Esophagus squamous epithelium (tissue), 5 donors: ENCODE data around the gene CYTIP. TPM values are rescaled to one million over a fixed set of nuclear protein-coding genes. Genes with fewer than 3 reads are reported as not detected.

Experiments
- DNase-seq: peaks from one replicate; lab custom pipeline; 2025; lab: John Stamatoyannopoulos, UW
- H3K27ac ChIP-seq, 4 donors: fragments of 200-600 bp; sonication (generic); one replicate each; pipeline ENCODE4 v1.5.1; 2016 to 2019; ENCODE audit warnings: mild to moderate bottlenecking in 1 of 4
- H3K27me3 ChIP-seq, 4 donors: fragments of 200-600 bp; sonication (generic); 1 replicate in 3 of 4; 2 replicates in 1 of 4; pipeline versions ENCODE4 v1.5.1 to v1.6.0; 2017 to 2021; ENCODE audit warnings: antibody characterized with exemption in 1 of 4
- H3K36me3 ChIP-seq, 3 donors: fragments of 200-600 bp; sonication (generic); one replicate each; pipeline ENCODE4 v1.5.1; 2016 to 2019
- H3K4me1 ChIP-seq, 3 donors: fragments of 200-600 bp; sonication (generic); one replicate each; pipeline ENCODE4 v1.5.1; 2017 to 2019
- H3K4me3 ChIP-seq, 4 donors: fragments of 200-600 bp; sonication (generic); 1 replicate in 3 of 4; 2 replicates in 1 of 4; pipeline ENCODE4 v1.5.1; 2016 to 2019; ENCODE audit warnings: mild to moderate bottlenecking in 2 of 4, moderate library complexity in 1 of 4
- H3K9me3 ChIP-seq, 3 donors: fragments of 200-600 bp; sonication (generic); one replicate each; pipeline ENCODE4 v1.5.1; 2016 to 2019
- POLR2A ChIP-seq, 4 donors: fragments of 450-650 bp; IDR thresholded peaks; one replicate each; pipeline ENCODE4 v1.6.1; 2017; ENCODE audit warnings: antibody characterized with exemption in 4 of 4, mild to moderate bottlenecking in 4 of 4, moderate library complexity in 3 of 4
- WGBS, 2 donors: methylation state at CpG; one replicate each; pipeline ENCODE4 v1.1.5; 2018; 5-methylcytosine and 5-hydroxymethylcytosine counted together
- intact Hi-C: fragments of 100-400 bp; cut with DNase I; formaldehyde crosslinking; loops from one replicate; pipeline ENCODE4 v1.15.0; 2022
- total RNA-seq, 4 donors: library from RNA; depleted of rRNA; stranded (reverse); fragments of >200 nt; gene quantifications; one replicate each; pipeline ENCODE4 v1.1.0, GENCODE V29; 2016
- TF ChIP-seq, protein P1 (sequence below), 6 experiments: fragments of 450-650 bp in 4 of 6; fragments of 200-600 bp in 2 of 6; sonication (generic) in 2 of 6; IDR thresholded peaks; one replicate each; pipeline ENCODE4 v1.5.1; 2016 to 2019; ENCODE audit warnings: antibody characterized with exemption in 6 of 6, mild to moderate bottlenecking in 4 of 6, moderate library complexity in 4 of 6
- donor health status: DM: yes; HTN: yes; CAD: no.

Gene CYTIP
- total RNA-seq, 4 donors from 2014 or later = 3.2 to 12.4 (median 3.6) TPM

DNA sequence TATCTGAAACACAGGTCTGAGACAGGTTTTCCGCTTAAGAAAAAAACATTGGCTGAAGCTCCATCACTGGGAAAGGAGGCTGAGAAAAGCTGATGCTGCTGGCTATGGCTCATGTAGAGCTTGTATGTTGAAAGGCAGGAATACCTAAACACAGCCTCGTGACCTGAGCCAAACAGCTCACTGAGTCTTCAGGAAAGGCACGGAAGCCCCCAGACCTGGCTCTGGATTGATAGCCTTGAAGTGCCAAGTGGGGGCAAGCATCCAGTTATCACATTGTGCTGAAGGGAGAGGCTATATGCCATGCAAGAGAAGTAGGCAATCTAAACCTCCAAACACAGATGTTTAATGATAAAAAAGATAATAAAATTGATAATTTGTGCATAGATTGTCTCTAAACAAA is 21.9 kb downstream of the CYTIP start:
- no peaks in the 10 kb centered on the region for H3K4me1 ChIP-seq
- H3K9me3 ChIP-seq = no peaks in the 10 kb centered on the region
- 77 to 78% methylated on average over 2 to 3 of the region's 3 CpGs for WGBS, 2 donors
- H3K36me3 ChIP-seq = no peaks in the 10 kb centered on the region
- DNase-seq = no peak
- no peak for TF ChIP-seq POLR2A (IDR thresholded peaks at IDR 0.05)
- TF ChIP-seq, protein P1, sequence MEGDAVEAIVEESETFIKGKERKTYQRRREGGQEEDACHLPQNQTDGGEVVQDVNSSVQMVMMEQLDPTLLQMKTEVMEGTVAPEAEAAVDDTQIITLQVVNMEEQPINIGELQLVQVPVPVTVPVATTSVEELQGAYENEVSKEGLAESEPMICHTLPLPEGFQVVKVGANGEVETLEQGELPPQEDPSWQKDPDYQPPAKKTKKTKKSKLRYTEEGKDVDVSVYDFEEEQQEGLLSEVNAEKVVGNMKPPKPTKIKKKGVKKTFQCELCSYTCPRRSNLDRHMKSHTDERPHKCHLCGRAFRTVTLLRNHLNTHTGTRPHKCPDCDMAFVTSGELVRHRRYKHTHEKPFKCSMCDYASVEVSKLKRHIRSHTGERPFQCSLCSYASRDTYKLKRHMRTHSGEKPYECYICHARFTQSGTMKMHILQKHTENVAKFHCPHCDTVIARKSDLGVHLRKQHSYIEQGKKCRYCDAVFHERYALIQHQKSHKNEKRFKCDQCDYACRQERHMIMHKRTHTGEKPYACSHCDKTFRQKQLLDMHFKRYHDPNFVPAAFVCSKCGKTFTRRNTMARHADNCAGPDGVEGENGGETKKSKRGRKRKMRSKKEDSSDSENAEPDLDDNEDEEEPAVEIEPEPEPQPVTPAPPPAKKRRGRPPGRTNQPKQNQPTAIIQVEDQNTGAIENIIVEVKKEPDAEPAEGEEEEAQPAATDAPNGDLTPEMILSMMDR (IDR thresholded peaks at IDR 0.05) = no peak
- intact Hi-C loops = no loop called here
- no peak overlapping the region for H3K4me3 ChIP-seq
- H3K27ac ChIP-seq = peak overlapping the region in 1 of 4 donors; percentile 70
- H3K27me3 ChIP-seq = no peaks in the 10 kb centered on the region

DNA sequence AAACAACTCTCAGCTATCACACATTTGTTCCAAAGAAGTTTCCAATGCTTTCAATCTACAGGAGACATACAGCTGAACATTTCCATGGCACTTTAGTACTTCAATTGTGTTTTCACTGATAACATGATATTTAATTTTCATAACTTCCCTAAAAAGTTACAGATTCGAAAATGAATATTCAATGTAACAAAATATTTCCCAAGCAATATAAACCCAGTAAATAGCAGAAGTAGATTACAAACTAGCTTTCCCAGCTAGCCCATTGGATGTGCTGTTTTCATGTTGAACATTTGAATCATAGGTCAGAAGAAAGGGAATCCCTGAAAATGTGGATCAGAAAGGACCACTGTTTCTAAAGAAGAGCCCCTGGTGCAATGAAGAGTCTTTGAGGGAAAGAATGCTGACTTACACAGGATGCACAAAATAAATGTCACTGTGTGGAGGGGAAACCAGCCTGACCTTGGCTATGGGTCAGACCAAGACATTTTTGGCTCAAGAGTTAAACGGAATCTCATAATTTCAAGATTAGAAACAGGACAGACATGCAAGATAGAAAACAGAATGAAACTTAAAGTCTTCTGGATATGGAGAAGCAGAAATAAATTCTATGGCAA is 22.5 kb downstream of the CYTIP start:
- no peaks in the 10 kb centered on the region for H3K36me3 ChIP-seq
- WGBS, 2 donors = 53 to 64% methylated on average over 2 of the region's 2 CpGs
- no peaks in the 10 kb centered on the region for H3K27me3 ChIP-seq
- TF ChIP-seq, protein P1 (IDR thresholded peaks at IDR 0.05) = no peak
- no peak for TF ChIP-seq POLR2A (IDR thresholded peaks at IDR 0.05)
- H3K27ac ChIP-seq = peak overlapping the region in 2 of 4 donors; percentile 51 to 70
- no peaks in the 10 kb centered on the region for H3K9me3 ChIP-seq
- no peaks in the 10 kb centered on the region for H3K4me1 ChIP-seq
- intact Hi-C loops = no loop called here
- DNase-seq = no peak
- no peak overlapping the region for H3K4me3 ChIP-seq

DNA sequence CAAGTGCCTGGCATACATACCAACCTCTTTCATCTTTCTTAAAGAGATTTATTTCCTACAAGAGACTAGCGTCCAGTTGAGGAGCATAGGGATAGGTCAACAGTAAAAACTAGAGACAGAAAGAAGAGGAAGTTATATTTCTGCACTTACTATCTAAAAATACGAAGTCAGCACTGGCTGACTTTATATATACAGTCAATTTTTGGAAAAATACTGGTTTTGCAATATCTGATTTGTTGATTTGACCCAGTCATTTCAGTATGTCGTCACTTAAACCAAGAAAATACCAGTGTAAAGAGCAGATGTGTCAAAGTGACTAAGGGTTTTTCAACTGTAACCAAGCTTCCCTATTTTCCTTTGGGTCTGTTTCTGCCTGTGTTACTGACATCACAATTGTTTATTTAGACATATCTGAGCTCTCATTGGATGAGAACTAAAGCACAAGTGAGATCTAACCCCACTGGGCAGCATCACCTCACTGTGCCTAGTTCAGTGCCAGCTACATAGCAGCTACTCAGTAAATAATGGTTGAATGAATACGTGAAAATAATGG is 23.0 kb downstream of the CYTIP start:
- no peaks in the 10 kb centered on the region for H3K9me3 ChIP-seq
- TF ChIP-seq, protein P1 (IDR thresholded peaks at IDR 0.05) = no peak
- TF ChIP-seq POLR2A (IDR thresholded peaks at IDR 0.05) = no peak
- H3K27me3 ChIP-seq = no peaks in the 10 kb centered on the region
- intact Hi-C loops = no loop called here
- 47 to 62% methylated on average over 4 of the region's 4 CpGs for WGBS, 2 donors
- H3K36me3 ChIP-seq = no peaks in the 10 kb centered on the region
- no peak for DNase-seq
- H3K4me3 ChIP-seq = no peak overlapping the region
- no peaks in the 10 kb centered on the region for H3K4me1 ChIP-seq
- H3K27ac ChIP-seq = peak overlapping the region in 2 of 4 donors; percentile 51 to 70

DNA sequence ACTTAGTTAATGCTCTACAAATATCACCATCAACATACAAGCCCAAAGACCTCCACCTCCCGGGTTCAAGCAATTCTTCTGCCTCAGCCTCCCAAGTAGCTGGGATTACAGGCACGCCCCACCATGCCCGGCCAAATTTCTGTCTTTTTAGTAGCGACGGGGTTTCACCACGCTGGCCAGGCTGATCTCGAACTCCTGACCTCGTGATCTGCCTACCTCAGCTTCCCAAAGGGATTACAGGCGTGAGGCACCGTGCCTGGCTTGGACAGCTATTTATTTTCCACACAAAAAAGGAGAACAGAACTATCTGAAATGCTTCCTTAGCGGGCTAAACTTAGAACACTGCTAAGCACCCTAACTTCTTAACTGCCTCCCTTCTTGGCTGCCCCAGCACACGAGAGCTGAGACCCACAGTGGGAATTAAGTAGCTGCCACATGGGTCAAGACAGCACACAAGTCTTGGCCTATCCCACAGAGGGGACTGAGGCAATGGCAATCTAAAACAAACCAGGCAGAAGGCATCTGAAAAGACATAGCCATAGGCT is 24.8 kb downstream of the CYTIP start:
- H3K4me1 ChIP-seq = no peaks in the 10 kb centered on the region
- no peaks in the 10 kb centered on the region for H3K27me3 ChIP-seq
- H3K9me3 ChIP-seq = no peaks in the 10 kb centered on the region
- TF ChIP-seq, protein P1 (IDR thresholded peaks at IDR 0.05) = no peak
- TF ChIP-seq POLR2A (IDR thresholded peaks at IDR 0.05) = no peak
- no peak overlapping the region for H3K4me3 ChIP-seq
- intact Hi-C loops = no loop called here
- H3K36me3 ChIP-seq = no peaks in the 10 kb centered on the region
- no peak for DNase-seq
- 75 to 81% methylated on average over 8 to 11 of the region's 12 CpGs for WGBS, 2 donors
- H3K27ac ChIP-seq = peak overlapping the region; percentile 20 to 70 (median 50)

DNA sequence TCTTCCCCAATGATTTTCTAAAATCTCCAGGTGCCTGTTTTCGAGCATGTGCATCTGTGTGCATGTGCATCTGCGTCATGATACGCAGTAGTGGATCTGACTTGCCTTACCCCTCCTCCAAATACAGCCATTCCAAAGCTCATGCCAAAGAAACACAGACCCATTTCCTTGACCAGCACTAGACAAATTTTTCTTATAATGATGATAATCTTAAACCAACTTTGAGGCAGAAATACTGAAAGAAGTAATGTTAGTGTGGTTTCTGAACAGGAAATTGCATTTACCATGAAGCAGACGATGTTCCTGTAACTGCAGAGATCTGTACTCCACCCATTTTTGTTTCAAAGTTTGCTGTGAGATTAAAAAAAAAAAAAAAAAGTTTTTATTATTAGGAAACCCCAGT is 25.6 kb downstream of the CYTIP start:
- no peak for DNase-seq
- WGBS, 2 donors = 49 to 65% methylated on average over 4 of the region's 4 CpGs
- Histone ChIP-seq H3K4me3 (no peak overlapping the region), H3K27me3 (no peaks in the 10 kb centered on the region), H3K27ac (peak overlapping the region in 3 of 4 donors; percentile 47 to 81 (median 50)), H3K36me3 (no peaks in the 10 kb centered on the region), H3K4me1 (no peaks in the 10 kb centered on the region), H3K9me3 (no peaks in the 10 kb centered on the region)
- TF ChIP-seq POLR2A (IDR thresholded peaks at IDR 0.05) = peak in 1 of 4 donors; percentile 42
- TF ChIP-seq, protein P1 (IDR thresholded peaks at IDR 0.05) = no peak
- intact Hi-C loops = no loop called here
